Measurements from ENCODE around the gene PLEKHG2. TPM values are rescaled to one million over a fixed set of nuclear protein-coding genes. Genes with fewer than 3 reads are reported as not detected.
A peak's percentile ranks its signal among the peaks of the same experiment; 100 is the strongest.

Gene PLEKHG2
- total RNA-seq, 1 experiment from 2014 or later = 29.0 TPM

- ChIA-PET POLR2A (interaction anchor here (1.0 to 3.8 kb wide), 6 partner anchors 8 to 35 kb away, joined by 3 to 26 read pairs (median 6); partner anchors contain the start of genes MED29, PAF1 and RPS16), CTCF (no interaction called here), RAD21 (ENCODE audit: low non-redundant PET in 1 of 2, low total read pairs in 2 of 2, uncharacterized antibody in 2 of 2, unreplicated experiment in 2 of 2) (no interaction called here)
- Histone ChIP-seq H2AFZ (ENCODE audit: low read depth, low read length, poor library complexity, severe bottlenecking) (no peak overlapping the region), H3K36me3 (ENCODE audit: control insufficient read depth in 1 of 2, insufficient read depth in 2 of 2, low read length in 2 of 2) (no peaks in the 10 kb centered on the region), H3K4me2 (ENCODE audit: low read length) (peak overlapping the region; percentile 92), H3K27ac (ENCODE audit: low read depth, low read length) (peak overlapping the region; percentile 99), H4K20me1 (ENCODE audit: insufficient read depth) (no peaks in the 10 kb centered on the region), H3K27me3 (ENCODE audit: insufficient read depth, low read length) (no peaks in the 10 kb centered on the region), H3K4me1 (ENCODE audit: control insufficient read depth in 1 of 2, insufficient read depth in 2 of 2, low read length in 2 of 2) (peaks cover 56 to 92% of the 10 kb centered on the region in 2 experiments), H3K9me2 (ENCODE audit: insufficient read depth) (no peaks in the 10 kb centered on the region), H3K9ac (ENCODE audit: low read length) (peak overlapping the region; percentile 97), H3K79me2 (ENCODE audit: insufficient read depth, low read length) (peaks cover 11% of the 10 kb centered on the region; the same call in 1 of the 2 replicates), H3K9me3 (ENCODE audit: control insufficient read depth in 1 of 2, insufficient read depth in 1 of 2, low read depth in 1 of 2, low read length in 2 of 2) (no peaks in the 10 kb centered on the region), H3K4me3 (replicated peaks in 1 of 2; ENCODE audit: low read depth in 1 of 2, low read length in 2 of 2) (no peak overlapping the region; a peak in 1 of 4 replicates)
- DNase-seq (ENCODE audit: low read depth, low spot score) (no peak), ATAC-seq (no peak)
- intact Hi-C loops (cut with micrococcal nuclease) = no loop called here
- no peak for TF ChIP-seq ELF1 (IDR thresholded peaks at IDR 0.05; ENCODE audit: borderline replicate concordance, low read depth)
- TF ChIP-seq SIN3A (IDR thresholded peaks at IDR 0.05; ENCODE audit: low read depth) = no peak
- TF ChIP-seq, protein P1, sequence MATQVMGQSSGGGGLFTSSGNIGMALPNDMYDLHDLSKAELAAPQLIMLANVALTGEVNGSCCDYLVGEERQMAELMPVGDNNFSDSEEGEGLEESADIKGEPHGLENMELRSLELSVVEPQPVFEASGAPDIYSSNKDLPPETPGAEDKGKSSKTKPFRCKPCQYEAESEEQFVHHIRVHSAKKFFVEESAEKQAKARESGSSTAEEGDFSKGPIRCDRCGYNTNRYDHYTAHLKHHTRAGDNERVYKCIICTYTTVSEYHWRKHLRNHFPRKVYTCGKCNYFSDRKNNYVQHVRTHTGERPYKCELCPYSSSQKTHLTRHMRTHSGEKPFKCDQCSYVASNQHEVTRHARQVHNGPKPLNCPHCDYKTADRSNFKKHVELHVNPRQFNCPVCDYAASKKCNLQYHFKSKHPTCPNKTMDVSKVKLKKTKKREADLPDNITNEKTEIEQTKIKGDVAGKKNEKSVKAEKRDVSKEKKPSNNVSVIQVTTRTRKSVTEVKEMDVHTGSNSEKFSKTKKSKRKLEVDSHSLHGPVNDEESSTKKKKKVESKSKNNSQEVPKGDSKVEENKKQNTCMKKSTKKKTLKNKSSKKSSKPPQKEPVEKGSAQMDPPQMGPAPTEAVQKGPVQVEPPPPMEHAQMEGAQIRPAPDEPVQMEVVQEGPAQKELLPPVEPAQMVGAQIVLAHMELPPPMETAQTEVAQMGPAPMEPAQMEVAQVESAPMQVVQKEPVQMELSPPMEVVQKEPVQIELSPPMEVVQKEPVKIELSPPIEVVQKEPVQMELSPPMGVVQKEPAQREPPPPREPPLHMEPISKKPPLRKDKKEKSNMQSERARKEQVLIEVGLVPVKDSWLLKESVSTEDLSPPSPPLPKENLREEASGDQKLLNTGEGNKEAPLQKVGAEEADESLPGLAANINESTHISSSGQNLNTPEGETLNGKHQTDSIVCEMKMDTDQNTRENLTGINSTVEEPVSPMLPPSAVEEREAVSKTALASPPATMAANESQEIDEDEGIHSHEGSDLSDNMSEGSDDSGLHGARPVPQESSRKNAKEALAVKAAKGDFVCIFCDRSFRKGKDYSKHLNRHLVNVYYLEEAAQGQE (IDR thresholded peaks at IDR 0.05; ENCODE audit: low read depth) = no peak
- TF ChIP-seq ATF3 (IDR thresholded peaks at IDR 0.05) = no peak
- TF ChIP-seq SP1 (IDR thresholded peaks at IDR 0.05; ENCODE audit: low read depth) = no peak
- TF ChIP-seq ZFX (IDR thresholded peaks at IDR 0.05) = no peak
- TF ChIP-seq, protein P2, sequence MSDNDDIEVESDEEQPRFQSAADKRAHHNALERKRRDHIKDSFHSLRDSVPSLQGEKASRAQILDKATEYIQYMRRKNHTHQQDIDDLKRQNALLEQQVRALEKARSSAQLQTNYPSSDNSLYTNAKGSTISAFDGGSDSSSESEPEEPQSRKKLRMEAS (IDR thresholded peaks at IDR 0.05) = no peak
- TF ChIP-seq TCF7L2 (IDR thresholded peaks at IDR 0.05; ENCODE audit: borderline replicate concordance, extremely low read depth, insufficient read depth, insufficient read length) = no peak
- no peak for TF ChIP-seq EGR1 (IDR thresholded peaks at IDR 0.05; ENCODE audit: low read depth)
- TF ChIP-seq ZNF274 (IDR thresholded peaks at IDR 0.05; ENCODE audit: low read depth, low read length) = no peak
- no peak for TF ChIP-seq POLR2A (IDR thresholded peaks at IDR 0.05; ENCODE audit: borderline replicate concordance, extremely low read depth, insufficient read depth, insufficient read length)
- TF ChIP-seq CBX3 (IDR thresholded peaks at IDR 0.05; ENCODE audit: low read depth) = no peak
- TF ChIP-seq EZH2 (IDR thresholded peaks at IDR 0.05) = no peak
- no peak for TF ChIP-seq EZH2phosphoT487 (IDR thresholded peaks at IDR 0.05; ENCODE audit: borderline replicate concordance)
- no peak for TF ChIP-seq CEBPB (IDR thresholded peaks at IDR 0.05; ENCODE audit: low read depth)
- no peak for TF ChIP-seq POLR2AphosphoS5 (IDR thresholded peaks at IDR 0.05; ENCODE audit: low read depth, low read length)
- TF ChIP-seq, protein P3, sequence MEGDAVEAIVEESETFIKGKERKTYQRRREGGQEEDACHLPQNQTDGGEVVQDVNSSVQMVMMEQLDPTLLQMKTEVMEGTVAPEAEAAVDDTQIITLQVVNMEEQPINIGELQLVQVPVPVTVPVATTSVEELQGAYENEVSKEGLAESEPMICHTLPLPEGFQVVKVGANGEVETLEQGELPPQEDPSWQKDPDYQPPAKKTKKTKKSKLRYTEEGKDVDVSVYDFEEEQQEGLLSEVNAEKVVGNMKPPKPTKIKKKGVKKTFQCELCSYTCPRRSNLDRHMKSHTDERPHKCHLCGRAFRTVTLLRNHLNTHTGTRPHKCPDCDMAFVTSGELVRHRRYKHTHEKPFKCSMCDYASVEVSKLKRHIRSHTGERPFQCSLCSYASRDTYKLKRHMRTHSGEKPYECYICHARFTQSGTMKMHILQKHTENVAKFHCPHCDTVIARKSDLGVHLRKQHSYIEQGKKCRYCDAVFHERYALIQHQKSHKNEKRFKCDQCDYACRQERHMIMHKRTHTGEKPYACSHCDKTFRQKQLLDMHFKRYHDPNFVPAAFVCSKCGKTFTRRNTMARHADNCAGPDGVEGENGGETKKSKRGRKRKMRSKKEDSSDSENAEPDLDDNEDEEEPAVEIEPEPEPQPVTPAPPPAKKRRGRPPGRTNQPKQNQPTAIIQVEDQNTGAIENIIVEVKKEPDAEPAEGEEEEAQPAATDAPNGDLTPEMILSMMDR (IDR thresholded peaks at IDR 0.05 in 2 of 3, conservative IDR thresholded peaks at IDR 0.05 in 1 of 3; ENCODE audit: borderline replicate concordance in 1 of 3, insufficient read depth in 1 of 3, low read depth in 2 of 3, low read length in 2 of 3) = no peak
- TF ChIP-seq FOSL1 (IDR thresholded peaks at IDR 0.05; ENCODE audit: low read depth) = no peak
- no TSS peak for BruUV-seq (replicated peaks)
Observed at GRCh38 chr19:39401070-39401548, 11.4 kb upstream of the PLEKHG2 start.
